ENCODE measurements around the gene PPT1.
A peak's percentile ranks its signal among the peaks of the same experiment; 100 is the strongest.

PPT1 gene

DNA sequence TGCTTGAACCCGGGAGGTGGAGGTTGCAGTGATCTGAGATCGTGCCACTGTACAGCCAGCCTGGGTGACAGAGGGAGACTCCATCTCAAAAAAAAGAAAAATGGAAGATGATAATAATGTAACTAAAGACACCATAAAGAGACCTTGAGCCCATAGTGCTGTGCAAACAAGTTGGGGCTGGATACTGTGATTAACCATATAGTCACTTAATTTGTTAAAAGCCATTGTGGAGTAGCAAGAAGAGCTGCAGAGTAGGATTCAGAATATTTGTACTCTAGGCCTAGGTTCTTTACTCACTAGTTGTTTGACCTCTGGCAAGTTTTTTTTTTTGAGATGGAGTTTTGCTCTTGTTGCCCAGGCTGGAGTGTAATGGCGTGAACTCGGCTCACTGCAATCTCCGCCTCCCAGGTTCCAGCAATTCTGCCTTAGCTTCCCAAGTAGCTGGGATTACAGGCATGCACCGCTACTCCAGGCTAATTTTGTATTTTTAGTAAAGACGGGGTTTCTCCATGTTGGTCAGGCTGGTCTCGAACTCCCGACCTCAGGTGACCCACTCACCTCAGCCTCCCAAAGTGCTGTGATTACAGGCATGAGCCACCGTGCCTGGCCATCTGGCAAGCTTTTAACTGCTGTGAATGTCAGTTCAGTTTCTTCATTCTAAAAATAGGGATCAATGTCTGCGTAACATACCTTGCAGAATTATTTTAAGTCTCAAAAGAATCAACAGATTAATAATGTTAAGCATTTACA is 43.7 kb downstream of the PPT1 start:
- peaks cover 5% of the 10 kb centered on the region for H3K36me3 ChIP-seq (ENCODE audit: insufficient read depth, low read length)
- H3K4me1 ChIP-seq (ENCODE audit: insufficient read depth, low read length), result peaks cover 5% of the 10 kb centered on the region; the same call in 1 of the 2 replicates
- no peak overlapping the region for H3K9ac ChIP-seq (ENCODE audit: low read depth, low read length)
- H3K9me3 ChIP-seq (ENCODE audit: control insufficient read depth, insufficient read depth, low read length), result no peaks in the 10 kb centered on the region

DNA sequence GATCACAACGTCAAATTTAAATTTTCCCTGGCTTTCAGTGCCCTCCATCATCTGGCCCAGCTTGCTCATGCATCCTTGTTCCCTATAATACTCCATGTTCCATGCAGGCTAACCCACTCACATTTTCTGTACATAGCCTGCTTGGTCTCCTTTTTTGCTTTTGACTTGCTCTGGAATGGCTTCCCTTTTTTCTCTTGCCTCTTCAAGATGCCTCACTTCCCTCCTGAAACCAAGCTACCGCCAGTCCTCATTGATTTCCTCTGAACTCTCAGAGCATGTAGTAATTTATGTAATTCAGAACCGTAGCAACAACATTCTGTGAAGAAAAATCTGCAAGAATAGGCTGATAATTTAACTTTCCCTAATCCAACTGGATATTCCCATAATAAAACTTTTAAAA is 46.2 kb downstream of the PPT1 start:
- Histone ChIP-seq H3K9ac (ENCODE audit: low read depth, low read length) (no peak overlapping the region), H3K9me3 (ENCODE audit: control insufficient read depth, insufficient read depth, low read length) (no peaks in the 10 kb centered on the region), H3K36me3 (ENCODE audit: insufficient read depth, low read length) (peaks cover 5% of the 10 kb centered on the region), H3K4me1 (ENCODE audit: insufficient read depth, low read length) (no peaks in the 10 kb centered on the region; the same call in 1 of the 2 replicates)

DNA sequence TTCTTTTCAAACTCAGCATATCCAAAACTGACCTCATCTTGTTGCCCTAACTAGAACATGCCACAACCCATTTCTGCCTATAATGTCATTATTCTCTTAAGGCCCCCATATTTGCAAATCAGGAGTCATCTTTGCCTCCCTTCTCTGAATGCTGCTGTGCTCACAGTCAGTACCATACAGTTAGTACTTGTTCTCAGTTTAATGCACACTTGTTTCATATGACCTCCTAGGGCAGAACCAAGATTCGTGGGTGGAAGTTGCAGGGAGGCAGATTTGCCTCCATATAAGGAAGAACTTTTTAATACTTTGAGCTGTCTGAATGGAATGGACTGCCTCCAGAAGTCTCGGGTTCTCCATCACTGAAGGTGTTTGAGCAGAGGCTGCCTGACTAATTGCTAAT is 47.3 kb downstream of the PPT1 start:
- Histone ChIP-seq H3K9ac (ENCODE audit: low read depth, low read length) (no peak overlapping the region), H3K36me3 (ENCODE audit: insufficient read depth, low read length) (peaks cover 9% of the 10 kb centered on the region), H3K4me1 (ENCODE audit: insufficient read depth, low read length) (no peaks in the 10 kb centered on the region; the same call in 1 of the 2 replicates), H3K9me3 (ENCODE audit: control insufficient read depth, insufficient read depth, low read length) (no peaks in the 10 kb centered on the region)

DNA sequence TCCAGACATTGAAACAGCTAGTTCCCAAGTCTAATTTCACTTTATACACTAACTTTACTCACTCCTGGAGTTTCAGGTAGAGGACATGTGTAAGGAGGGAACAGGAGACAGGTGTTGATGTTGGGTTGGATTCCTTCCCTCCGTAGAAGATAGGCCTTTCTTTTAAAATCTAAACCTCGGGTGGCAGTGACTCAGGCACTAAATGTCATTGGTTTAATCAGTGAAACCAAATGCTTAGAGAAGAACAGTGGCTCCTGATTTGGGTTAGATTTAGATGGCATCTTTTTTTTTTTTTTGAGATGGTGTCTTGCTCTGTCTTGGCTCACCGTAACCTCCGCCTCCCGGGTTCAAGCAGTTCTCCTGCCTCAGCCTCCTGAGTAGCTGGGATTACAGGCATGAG is 49.3 kb downstream of the PPT1 start:
- no peaks in the 10 kb centered on the region for H3K9me3 ChIP-seq (ENCODE audit: control insufficient read depth, insufficient read depth, low read length)

DNA sequence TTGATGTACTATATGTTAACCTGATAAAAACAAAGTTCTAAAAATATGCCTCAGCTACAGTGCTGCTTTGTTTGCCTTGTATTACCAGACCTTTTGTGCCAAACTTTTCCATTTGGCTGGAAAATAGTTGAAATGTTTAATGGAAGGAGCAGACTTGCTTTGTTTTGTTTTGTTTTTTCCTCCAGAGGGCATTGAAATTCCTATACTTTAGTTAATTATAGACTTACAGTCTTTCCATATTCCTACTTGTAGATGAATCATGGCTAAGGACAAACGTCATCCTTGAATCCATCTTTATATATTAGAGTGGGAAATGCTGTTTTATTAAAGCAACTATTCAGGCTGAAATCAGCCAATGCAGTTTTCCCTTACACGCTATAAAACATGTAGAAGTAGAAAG is 49.8 kb downstream of the PPT1 start:
- H3K9me3 ChIP-seq (ENCODE audit: control insufficient read depth, insufficient read depth, low read length), result no peaks in the 10 kb centered on the region
- no peak overlapping the region for H3K9ac ChIP-seq (ENCODE audit: low read depth, low read length)
- H3K36me3 ChIP-seq (ENCODE audit: insufficient read depth, low read length), result peaks cover 14% of the 10 kb centered on the region
- no peaks in the 10 kb centered on the region for H3K4me1 ChIP-seq (ENCODE audit: insufficient read depth, low read length)

More for the DNA sequence above, 49.3 kb downstream of the PPT1 start:
- H3K4me1 ChIP-seq (ENCODE audit: insufficient read depth, low read length), result no peaks in the 10 kb centered on the region
- no peak overlapping the region for H3K9ac ChIP-seq (ENCODE audit: low read depth, low read length)
- H3K36me3 ChIP-seq (ENCODE audit: insufficient read depth, low read length), result peaks cover 9% of the 10 kb centered on the region

DNA sequence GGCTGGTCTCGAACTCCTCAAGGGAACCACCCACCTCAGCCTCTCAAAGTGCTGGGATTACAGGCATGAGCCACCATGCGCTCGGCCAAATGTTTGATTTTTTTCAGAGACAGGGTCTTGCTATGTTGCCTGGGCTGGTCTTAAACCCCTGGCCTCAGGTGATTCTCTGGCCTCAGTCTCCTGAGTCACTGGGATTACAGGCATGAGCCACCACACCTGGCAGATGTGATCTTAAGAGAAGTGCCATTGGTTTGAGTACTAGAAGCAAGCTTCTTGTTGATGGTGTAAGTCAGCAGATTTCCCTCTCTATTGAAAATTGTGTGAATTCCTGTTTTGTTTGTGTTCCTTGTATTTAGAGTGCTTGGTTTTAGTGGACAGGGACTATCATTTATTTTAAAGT is 51.3 kb downstream of the PPT1 start:
- Histone ChIP-seq H3K36me3 (ENCODE audit: insufficient read depth, low read length) (peaks cover 14% of the 10 kb centered on the region), H3K9ac (ENCODE audit: low read depth, low read length) (no peak overlapping the region), H3K4me1 (ENCODE audit: insufficient read depth, low read length) (0 out of 2 replicates have a peak, but pooled peaks cover 3% of the 10 kb centered on the region)

DNA sequence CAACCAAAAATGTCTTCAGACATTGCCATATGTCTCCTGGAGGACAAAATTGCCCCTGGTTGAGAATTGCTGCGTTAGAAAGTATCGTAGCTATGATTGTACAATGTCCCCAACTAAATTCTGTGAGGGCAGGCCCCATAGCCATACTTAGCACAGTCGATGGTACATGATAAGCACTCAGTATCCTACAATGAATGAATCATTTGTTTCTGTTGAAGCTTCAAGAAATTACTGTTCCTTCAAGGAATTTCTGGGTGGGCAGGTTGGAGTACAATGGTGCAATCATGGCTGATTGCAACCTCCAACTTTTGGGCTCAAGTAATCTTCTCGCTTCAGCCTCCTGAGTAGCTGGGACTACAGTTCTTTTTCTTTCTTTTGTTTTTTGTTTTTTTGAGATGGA is 51.9 kb downstream of the PPT1 start:
- H3K36me3 ChIP-seq (ENCODE audit: insufficient read depth, low read length), result peaks cover 14% of the 10 kb centered on the region
- no peaks in the 10 kb centered on the region for H3K9me3 ChIP-seq (ENCODE audit: control insufficient read depth, insufficient read depth, low read length)
- no peak overlapping the region for H3K9ac ChIP-seq (ENCODE audit: low read depth, low read length)
- H3K4me1 ChIP-seq (ENCODE audit: insufficient read depth, low read length), result 0 out of 2 replicates have a peak, but pooled peaks cover 3% of the 10 kb centered on the region

More for the DNA sequence above, 51.3 kb downstream of the PPT1 start:
- H3K9me3 ChIP-seq (ENCODE audit: control insufficient read depth, insufficient read depth, low read length), result no peaks in the 10 kb centered on the region

DNA sequence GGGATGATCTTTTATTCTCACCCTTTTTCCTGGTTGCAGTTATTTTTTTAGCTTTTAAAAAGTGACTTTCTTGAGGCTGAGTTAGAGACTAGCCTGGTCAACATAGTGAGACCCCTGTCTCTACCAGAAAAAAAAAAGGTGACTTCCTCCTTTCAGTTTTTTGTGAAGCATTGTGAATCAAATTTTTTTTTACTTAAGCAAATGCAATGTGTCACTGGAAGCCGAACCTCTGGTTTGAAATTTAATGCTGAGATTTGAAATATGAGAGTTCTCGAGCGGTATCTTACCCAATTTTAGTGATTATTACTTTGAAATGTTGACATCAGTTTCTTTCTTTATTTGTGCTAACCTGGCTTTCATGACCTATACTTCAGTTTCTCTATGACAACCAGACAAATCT is 52.9 kb downstream of the PPT1 start:
- no peak overlapping the region for H3K9ac ChIP-seq (ENCODE audit: low read depth, low read length)
- H3K4me1 ChIP-seq (ENCODE audit: insufficient read depth, low read length), result peaks cover 3% of the 10 kb centered on the region; the same call in 1 of the 2 replicates
- H3K36me3 ChIP-seq (ENCODE audit: insufficient read depth, low read length), result peaks cover 10% of the 10 kb centered on the region
- no peaks in the 10 kb centered on the region for H3K9me3 ChIP-seq (ENCODE audit: control insufficient read depth, insufficient read depth, low read length)

DNA sequence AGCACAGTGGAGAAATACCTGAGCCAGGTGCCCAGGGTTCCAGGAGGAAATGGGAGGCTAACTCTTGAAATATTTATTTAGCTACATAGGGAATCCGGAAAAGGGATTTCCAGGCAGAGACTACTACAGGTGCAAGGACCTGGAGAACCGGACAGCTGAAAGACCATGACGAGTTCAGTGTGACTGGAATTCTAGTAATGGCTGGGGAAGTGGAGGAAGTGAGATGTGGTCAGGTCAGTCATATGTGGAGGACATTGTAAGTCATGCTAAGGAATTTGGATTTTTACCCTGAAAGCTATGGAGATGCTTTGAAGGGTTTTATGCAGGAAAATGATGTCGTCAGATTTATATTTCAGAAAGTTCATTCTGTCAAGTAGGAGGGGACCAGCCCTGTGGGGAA is 54.7 kb downstream of the PPT1 start:
- H3K9me3 ChIP-seq (ENCODE audit: control insufficient read depth, insufficient read depth, low read length), result no peaks in the 10 kb centered on the region
- H3K4me1 ChIP-seq (ENCODE audit: insufficient read depth, low read length), result peaks cover 9% of the 10 kb centered on the region; the same call in 1 of the 2 replicates
- H3K36me3 ChIP-seq (ENCODE audit: insufficient read depth, low read length), result peaks cover 10% of the 10 kb centered on the region
- no peak overlapping the region for H3K9ac ChIP-seq (ENCODE audit: low read depth, low read length)

DNA sequence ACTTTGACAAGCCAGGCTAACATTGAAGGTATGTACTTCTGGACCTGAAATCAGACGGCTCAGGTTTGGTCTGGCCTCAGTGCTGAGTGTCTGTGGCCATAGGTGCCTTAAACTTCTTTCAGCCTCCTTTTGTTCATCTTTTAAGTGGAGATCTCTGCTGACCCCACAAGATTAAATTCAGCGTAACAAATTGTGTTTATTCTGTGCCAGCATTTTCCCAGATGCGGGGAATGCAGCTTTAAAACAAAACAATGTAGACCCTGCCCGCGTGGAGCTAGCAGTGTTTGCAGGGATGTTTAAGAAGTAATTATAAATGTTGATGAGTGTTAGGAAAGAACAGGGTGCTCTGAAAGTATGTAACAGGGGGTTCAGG is 55.6 kb downstream of the PPT1 start:
- Histone ChIP-seq H3K9ac (ENCODE audit: low read depth, low read length) (peak overlapping the region; percentile 81), H3K36me3 (ENCODE audit: insufficient read depth, low read length) (peaks cover 10% of the 10 kb centered on the region), H3K9me3 (ENCODE audit: control insufficient read depth, insufficient read depth, low read length) (no peaks in the 10 kb centered on the region), H3K4me1 (ENCODE audit: insufficient read depth, low read length) (peaks cover 9% of the 10 kb centered on the region; the same call in 1 of the 2 replicates)

DNA sequence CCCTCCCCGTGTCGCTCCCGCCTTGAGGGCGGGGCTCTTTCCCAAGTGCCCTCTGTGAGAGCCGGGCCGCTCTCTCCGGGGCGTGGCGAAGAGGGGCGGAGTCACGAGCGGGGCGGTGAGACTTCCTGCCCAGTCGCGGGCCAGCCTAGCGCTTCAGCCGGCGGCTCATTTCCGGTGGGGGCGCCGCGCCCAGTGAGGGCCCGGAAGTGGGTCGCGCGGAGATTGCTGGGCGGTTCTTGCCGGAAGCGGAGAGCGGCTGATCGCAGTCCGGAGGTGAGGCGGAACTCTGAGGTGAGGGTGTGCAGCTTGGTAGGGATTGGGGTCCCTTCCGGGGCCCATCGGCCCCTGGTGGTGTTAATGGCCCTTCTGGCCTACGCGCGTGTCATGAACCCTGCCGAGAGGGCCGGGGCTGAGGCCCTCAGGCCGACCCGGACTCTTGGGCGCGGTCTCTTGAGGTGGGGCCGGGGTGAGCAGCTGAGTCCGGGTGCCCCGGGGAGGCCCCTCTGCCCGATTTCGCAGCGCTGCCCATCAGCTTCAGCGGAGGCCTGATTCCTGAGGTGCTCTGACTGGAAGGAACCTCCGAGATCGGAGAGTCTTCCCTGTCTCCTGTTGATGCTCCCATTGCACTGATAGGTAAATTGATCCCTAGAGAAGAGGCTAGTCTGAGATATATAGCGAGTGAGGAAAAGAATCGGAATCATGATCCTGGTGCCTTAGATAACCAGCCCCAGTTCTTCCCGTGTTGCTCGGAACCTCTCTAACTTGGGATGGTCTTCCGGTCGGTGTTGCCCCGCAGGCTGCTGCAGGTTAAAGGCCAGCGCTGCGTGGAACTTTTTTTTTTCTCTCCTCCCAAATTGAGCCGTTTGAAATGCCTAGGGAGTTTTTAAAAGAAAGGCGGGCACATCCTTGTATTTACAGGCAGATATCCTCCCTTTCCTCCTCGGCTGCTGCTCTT is 56.3 kb downstream of the PPT1 start, which contains the start of gene CAP1:
CAP1 (plus strand) TSS at position 219 of the 955 bp plus-strand sequence. CDS start 18,618 bp downstream, outside the sequence.
- H3K4me1 ChIP-seq (ENCODE audit: insufficient read depth, low read length), result peaks cover 9% of the 10 kb centered on the region; the same call in 1 of the 2 replicates
- H3K9me3 ChIP-seq (ENCODE audit: control insufficient read depth, insufficient read depth, low read length), result no peaks in the 10 kb centered on the region
- peaks cover 9% of the 10 kb centered on the region for H3K36me3 ChIP-seq (ENCODE audit: insufficient read depth, low read length)
- peak within 1 kb of the TSS; percentile 89 for H3K9ac ChIP-seq (ENCODE audit: low read depth, low read length)

DNA sequence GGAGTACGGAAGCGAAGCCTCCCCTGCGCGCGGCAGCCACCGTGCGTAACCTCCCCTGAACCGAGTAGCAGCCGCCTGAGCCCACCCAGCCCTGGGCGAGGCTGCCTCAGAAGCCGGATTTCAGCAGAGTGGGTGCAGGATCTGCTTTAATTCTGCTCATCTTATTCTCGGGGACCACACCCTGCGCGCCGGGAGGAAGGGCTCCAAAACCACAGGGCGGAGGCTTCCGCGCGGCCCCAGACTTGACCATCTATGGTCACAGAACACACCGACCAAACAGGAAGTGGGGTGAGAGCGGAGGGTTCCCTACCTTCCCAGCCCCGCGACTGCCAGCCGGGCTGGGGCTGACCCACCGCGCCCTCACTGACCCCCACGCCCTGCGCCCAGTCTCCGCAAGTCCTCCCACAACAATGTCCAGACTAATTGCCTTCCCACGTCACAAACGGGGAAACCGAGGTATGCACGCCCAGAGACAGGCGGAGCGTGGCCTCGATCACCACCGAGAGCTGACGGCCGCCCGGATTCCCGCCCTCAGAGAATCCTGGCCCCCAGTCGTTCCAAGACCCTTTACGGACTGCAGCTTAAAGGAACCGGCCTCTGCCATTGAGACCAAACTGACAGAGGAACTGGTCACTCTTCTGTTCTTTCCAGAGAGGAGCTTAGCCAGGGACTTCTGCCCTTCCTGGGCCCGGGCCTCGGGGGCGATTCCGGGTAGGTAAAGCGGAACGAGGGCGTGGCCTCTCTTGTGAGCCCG is 57.1 kb downstream of the PPT1 start:
- H3K4me1 ChIP-seq (ENCODE audit: insufficient read depth, low read length), result peaks cover 9% of the 10 kb centered on the region; the same call in 1 of the 2 replicates
- peaks cover 6% of the 10 kb centered on the region; the same call in 1 of the 2 replicates for H3K36me3 ChIP-seq (ENCODE audit: insufficient read depth, low read length)
- H3K9me3 ChIP-seq (ENCODE audit: control insufficient read depth, insufficient read depth, low read length), result no peaks in the 10 kb centered on the region
- peak overlapping the region; percentile 89 for H3K9ac ChIP-seq (ENCODE audit: low read depth, low read length)

DNA sequence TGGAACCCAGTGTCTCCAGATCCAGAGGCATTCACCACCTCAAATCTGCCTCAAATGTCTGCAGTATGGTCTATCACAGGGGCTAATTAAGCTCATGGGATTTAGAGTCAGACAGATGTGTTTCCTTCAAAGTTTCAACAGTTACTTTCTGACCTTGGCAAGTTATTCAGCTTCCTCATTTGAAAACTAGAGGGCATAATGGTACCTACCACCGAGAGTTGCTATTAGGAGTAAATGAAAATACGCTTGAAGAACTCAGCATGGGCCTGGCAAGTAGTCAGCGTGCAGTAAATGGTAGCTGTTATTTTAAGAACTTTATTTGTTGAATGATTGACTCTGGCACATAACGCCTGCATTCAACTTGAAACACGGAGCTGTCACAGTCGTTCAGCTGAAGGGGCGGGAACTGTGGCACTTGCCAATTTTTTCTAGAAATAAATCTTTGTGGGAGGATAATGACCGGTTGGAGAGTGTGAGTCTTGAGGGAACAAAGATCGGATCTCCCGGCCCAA is 57.8 kb downstream of the PPT1 start:
- peak overlapping the region; percentile 89 for H3K9ac ChIP-seq (ENCODE audit: low read depth, low read length)
- H3K4me1 ChIP-seq (ENCODE audit: insufficient read depth, low read length), result peaks cover 9% of the 10 kb centered on the region; the same call in 1 of the 2 replicates
- H3K36me3 ChIP-seq (ENCODE audit: insufficient read depth, low read length), result peaks cover 5% of the 10 kb centered on the region; the same call in 1 of the 2 replicates
- no peaks in the 10 kb centered on the region for H3K9me3 ChIP-seq (ENCODE audit: control insufficient read depth, insufficient read depth, low read length)

Measured in ES-I3 (cell line).